Panc1 (cell line): ENCODE measurements around the gene CPNE6.

Experiments used
- POLR2AphosphoS5 ChIP-seq: IDR thresholded peaks from 2 replicates; pipeline ENCODE4 v1.6.1; 2012; ENCODE audit warnings: mild to moderate bottlenecking, low read depth, low read length, moderate library complexity
- SIN3A ChIP-seq: IDR thresholded peaks from 2 replicates; pipeline ENCODE4 v1.6.1; 2012; ENCODE audit warnings: low read depth, mild to moderate bottlenecking, low read length, moderate library complexity, borderline replicate concordance; ENCODE audit not compliant: insufficient read depth
- TCF7L2 ChIP-seq: IDR thresholded peaks from 2 replicates; pipeline ENCODE4 v1.6.1; 2011; ENCODE audit warnings: mild to moderate bottlenecking, low read depth, low read length, inconsistent platforms
- TF ChIP-seq, protein P1 (sequence below): fragments of 450-650 bp; IDR thresholded peaks from 2 replicates; pipeline ENCODE4 v1.5.1; 2017; ENCODE audit warnings: mild to moderate bottlenecking
- TF ChIP-seq, protein P2 (sequence below), 2 experiments: IDR thresholded peaks; 2 replicates each; pipeline ENCODE4 v1.6.1; 2011 to 2012; ENCODE audit warnings: low read depth in 2 of 2, control low read depth in 1 of 2, low read length in 1 of 2, mild to moderate bottlenecking in 1 of 2, moderate library complexity in 1 of 2; ENCODE audit not compliant: insufficient read depth in 1 of 2

DNA sequence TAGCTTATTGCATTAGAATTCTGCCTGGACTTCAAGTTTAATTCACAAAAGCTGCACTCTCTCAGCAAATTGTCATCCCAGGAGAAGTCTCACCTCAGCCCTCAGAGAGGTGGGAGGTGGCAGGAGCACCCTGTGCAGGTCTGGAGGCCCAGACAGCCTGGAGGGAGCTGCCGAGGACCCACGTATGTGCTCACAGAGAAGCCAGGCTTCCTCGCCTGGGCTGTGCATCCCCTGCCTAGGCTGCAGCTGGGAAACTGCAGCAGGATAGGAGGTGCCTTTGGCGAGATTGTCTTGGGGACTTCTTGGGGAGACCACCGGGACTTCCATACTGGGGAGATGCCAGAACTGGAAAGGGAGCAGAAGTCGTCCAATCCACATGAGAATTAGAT is 8.8 kb downstream of the CPNE6 start:
- TF ChIP-seq, protein P1, sequence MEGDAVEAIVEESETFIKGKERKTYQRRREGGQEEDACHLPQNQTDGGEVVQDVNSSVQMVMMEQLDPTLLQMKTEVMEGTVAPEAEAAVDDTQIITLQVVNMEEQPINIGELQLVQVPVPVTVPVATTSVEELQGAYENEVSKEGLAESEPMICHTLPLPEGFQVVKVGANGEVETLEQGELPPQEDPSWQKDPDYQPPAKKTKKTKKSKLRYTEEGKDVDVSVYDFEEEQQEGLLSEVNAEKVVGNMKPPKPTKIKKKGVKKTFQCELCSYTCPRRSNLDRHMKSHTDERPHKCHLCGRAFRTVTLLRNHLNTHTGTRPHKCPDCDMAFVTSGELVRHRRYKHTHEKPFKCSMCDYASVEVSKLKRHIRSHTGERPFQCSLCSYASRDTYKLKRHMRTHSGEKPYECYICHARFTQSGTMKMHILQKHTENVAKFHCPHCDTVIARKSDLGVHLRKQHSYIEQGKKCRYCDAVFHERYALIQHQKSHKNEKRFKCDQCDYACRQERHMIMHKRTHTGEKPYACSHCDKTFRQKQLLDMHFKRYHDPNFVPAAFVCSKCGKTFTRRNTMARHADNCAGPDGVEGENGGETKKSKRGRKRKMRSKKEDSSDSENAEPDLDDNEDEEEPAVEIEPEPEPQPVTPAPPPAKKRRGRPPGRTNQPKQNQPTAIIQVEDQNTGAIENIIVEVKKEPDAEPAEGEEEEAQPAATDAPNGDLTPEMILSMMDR = no peak
- no peak for TF ChIP-seq TCF7L2
- no peak for TF ChIP-seq POLR2AphosphoS5
- TF ChIP-seq SIN3A = no peak
- TF ChIP-seq, protein P2, sequence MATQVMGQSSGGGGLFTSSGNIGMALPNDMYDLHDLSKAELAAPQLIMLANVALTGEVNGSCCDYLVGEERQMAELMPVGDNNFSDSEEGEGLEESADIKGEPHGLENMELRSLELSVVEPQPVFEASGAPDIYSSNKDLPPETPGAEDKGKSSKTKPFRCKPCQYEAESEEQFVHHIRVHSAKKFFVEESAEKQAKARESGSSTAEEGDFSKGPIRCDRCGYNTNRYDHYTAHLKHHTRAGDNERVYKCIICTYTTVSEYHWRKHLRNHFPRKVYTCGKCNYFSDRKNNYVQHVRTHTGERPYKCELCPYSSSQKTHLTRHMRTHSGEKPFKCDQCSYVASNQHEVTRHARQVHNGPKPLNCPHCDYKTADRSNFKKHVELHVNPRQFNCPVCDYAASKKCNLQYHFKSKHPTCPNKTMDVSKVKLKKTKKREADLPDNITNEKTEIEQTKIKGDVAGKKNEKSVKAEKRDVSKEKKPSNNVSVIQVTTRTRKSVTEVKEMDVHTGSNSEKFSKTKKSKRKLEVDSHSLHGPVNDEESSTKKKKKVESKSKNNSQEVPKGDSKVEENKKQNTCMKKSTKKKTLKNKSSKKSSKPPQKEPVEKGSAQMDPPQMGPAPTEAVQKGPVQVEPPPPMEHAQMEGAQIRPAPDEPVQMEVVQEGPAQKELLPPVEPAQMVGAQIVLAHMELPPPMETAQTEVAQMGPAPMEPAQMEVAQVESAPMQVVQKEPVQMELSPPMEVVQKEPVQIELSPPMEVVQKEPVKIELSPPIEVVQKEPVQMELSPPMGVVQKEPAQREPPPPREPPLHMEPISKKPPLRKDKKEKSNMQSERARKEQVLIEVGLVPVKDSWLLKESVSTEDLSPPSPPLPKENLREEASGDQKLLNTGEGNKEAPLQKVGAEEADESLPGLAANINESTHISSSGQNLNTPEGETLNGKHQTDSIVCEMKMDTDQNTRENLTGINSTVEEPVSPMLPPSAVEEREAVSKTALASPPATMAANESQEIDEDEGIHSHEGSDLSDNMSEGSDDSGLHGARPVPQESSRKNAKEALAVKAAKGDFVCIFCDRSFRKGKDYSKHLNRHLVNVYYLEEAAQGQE (IDR thresholded peaks at IDR 0.05; ENCODE audit: insufficient read depth in 1 of 2, low read depth in 2 of 2, low read length in 1 of 2) = no peak
